Adrenal gland (tissue), 12 donors: Measurements from ENCODE around the gene XCL1. TPM values are rescaled to one million over a fixed set of nuclear protein-coding genes. Genes with fewer than 3 reads are reported as not detected.

Experiments
- DNase-seq, 7 donors: peaks; one replicate each; pipeline ENCODE4 v3.0.0-alpha.2; 2019 to 2020
- H3K27ac ChIP-seq, 5 donors: fragments of 200-600 bp; sonication (generic) in 4 of 5; 1 replicate in 3 of 5; 2 replicates in 2 of 5; pipeline versions ENCODE4 v1.5.1 to v1.8.0; 2016 to 2020; ENCODE audit warnings: mild to moderate bottlenecking in 1 of 5
- H3K27me3 ChIP-seq: fragments of 200-600 bp; 2 replicates; pipeline ENCODE4 v1.8.0; 2021
- H3K36me3 ChIP-seq, 2 donors: fragments of 200-600 bp; replicated peaks in 1 of 2; 1 replicate in 1 of 2; 2 replicates in 1 of 2; pipeline versions ENCODE4 v1.5.1 to v1.8.0; 2018 to 2022
- H3K4me1 ChIP-seq, 2 donors: fragments of 200-600 bp; replicated peaks in 1 of 2; 1 replicate in 1 of 2; 2 replicates in 1 of 2; pipeline versions ENCODE4 v1.5.1 to v1.8.0; 2018 to 2021
- H3K4me3 ChIP-seq, 4 donors: fragments of 200-600 bp; sonication (generic) in 3 of 4; one replicate each; pipeline ENCODE4 v1.5.1; 2016 to 2018
- H3K9me3 ChIP-seq, 3 donors: fragments of 200-600 bp; sonication (generic) in 1 of 3; replicated peaks in 1 of 3; 1 replicate in 2 of 3; 2 replicates in 1 of 3; pipeline versions ENCODE4 v1.5.1 to v1.8.0; 2016 to 2021
- POLR2A ChIP-seq, 2 donors: fragments of 450-650 bp; IDR thresholded peaks; one replicate each; pipeline ENCODE4 v1.6.1; 2017; ENCODE audit warnings: antibody characterized with exemption in 2 of 2, mild to moderate bottlenecking in 2 of 2, moderate library complexity in 1 of 2
- WGBS, 4 donors: extraction: QIAGEN DNeasy Blood & Tissue Kit in 2 of 4; methylation state at CpG; one replicate each; pipeline versions ENCODE4 v1.1.5 to v1.1.7; 2013 to 2017; 5-methylcytosine and 5-hydroxymethylcytosine counted together
- intact Hi-C, 2 donors: fragments of 100-400 bp; cut with DNase I; formaldehyde crosslinking; loops; one replicate each; pipeline versions ENCODE4 v1.14.1 to v1.15.0; 2022 to 2023
- polyA plus RNA-seq, 3 donors: library from polyadenylated mRNA; stranded (reverse); fragments of 200-250 nt in 2 of 3; fragments of 350-450 nt in 1 of 3; fragmentation: Illumina TruSeq in 1 of 3; extraction: RNeasy Lipid Tissue Mini Kit (QIAGEN cat#74804) in 1 of 3; gene quantifications; one replicate each; pipeline ENCODE4 v1.2.3, GENCODE V29; 2013 to 2014
- total RNA-seq, 9 donors: library from RNA; depleted of rRNA in 4 of 9; stranded (reverse); fragments of >200 nt in 4 of 9; fragments of 120-200 nt in 1 of 9; fragmentation: NEBNext Ultra II Directional in 1 of 9; extraction: Animal tissue kit (Norgen Biotek cat#: 25700) in 1 of 9; gene quantifications; one replicate each; pipeline versions ENCODE4 v1.1.0 to v1.2.4, GENCODE V29; 2013 to 2023
- TF ChIP-seq, protein P1 (sequence below), 6 experiments: fragments of 450-650 bp in 4 of 6; fragments of 200-600 bp in 2 of 6; sonication (generic) in 1 of 6; IDR thresholded peaks; 1 replicate in 5 of 6; 2 replicates in 1 of 6; pipeline versions ENCODE4 v1.5.1 to v1.8.0; 2016 to 2021; ENCODE audit warnings: antibody characterized with exemption in 6 of 6, mild to moderate bottlenecking in 2 of 6, moderate library complexity in 1 of 6
- donor health status: healthy with polysubstance abuse.
- donor health status: Bipolar disorder and iron deficiency.
- donor health status: DM: yes; HTN: yes; CAD: no.
- donor health status: DM: no; HTN: no; CAD: no.
- donor health status: DM: no; HTN: no; CAD: no.
- donor health status: DM: yes; HTN: yes; CAD: no.

The XCL1 gene
- total and polyA plus RNA-seq, 12 donors, result 0.11 to 0.43 (median 0.24) TPM; not detected in 7

- Histone ChIP-seq H3K27ac (no peak overlapping the region), H3K36me3 (no peaks in the 10 kb centered on the region), H3K27me3 (no peaks in the 10 kb centered on the region), H3K9me3 (no peaks in the 10 kb centered on the region), H3K4me1 (no peaks in the 10 kb centered on the region), H3K4me3 (no peak overlapping the region)
- whole genome bisulfite sequencing, 4 donors, result 62 to 82% (median 70%) methylated on average over 5 of the region's 5 CpGs
- intact Hi-C loops, result no loop called here
- DNase-seq, result no peak
- TF ChIP-seq POLR2A (IDR thresholded peaks at IDR 0.05), result no peak
- TF ChIP-seq, protein P1, sequence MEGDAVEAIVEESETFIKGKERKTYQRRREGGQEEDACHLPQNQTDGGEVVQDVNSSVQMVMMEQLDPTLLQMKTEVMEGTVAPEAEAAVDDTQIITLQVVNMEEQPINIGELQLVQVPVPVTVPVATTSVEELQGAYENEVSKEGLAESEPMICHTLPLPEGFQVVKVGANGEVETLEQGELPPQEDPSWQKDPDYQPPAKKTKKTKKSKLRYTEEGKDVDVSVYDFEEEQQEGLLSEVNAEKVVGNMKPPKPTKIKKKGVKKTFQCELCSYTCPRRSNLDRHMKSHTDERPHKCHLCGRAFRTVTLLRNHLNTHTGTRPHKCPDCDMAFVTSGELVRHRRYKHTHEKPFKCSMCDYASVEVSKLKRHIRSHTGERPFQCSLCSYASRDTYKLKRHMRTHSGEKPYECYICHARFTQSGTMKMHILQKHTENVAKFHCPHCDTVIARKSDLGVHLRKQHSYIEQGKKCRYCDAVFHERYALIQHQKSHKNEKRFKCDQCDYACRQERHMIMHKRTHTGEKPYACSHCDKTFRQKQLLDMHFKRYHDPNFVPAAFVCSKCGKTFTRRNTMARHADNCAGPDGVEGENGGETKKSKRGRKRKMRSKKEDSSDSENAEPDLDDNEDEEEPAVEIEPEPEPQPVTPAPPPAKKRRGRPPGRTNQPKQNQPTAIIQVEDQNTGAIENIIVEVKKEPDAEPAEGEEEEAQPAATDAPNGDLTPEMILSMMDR (IDR thresholded peaks at IDR 0.05), result no peak
These were observed 22.5 kb upstream of the XCL1 start for GRCh38 chr1:168553680-168554553.

DNA sequence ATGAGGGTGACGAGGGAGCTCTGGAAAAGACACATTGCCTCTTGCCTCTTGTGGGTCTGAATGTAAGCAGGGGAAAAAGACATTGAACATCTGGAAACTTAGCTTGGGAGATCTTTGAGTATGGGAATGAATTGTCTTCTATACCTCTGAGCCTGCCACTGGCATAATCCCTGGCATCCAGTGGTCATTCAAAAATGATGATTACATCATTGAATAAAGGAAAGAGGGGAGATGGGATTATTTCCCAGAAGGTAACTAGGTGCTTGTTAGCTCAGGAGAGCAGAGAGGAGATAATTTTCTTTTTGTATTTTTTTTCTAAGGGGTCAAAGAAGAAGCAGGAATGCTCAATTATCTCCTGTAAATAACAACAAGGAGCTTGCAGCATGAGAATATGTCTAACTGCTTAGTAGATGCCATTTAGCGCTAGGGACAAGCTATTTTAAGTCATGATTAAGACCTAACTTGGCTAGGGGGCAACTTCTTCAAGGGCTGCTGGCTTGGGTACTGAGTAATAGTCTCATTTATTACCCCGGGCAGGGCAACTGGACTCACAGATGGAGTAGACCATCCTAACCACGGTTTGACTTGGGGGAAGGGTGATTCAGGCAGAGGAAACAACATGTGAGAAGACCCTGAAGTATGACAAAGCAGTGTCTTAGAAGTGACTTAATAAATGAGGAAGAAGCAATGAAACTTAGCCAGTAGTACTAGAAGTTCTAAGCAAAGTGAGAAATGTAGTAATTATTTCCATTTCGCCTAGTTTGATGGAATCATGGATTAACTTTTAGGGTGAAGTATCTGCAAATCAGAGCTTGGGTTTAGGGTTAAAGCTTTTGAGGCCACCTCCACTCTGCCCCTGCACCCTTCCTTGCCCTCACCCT, 21.6 kb upstream of the XCL1 start:
- Histone ChIP-seq H3K27me3 (no peaks in the 10 kb centered on the region), H3K27ac (no peak overlapping the region), H3K36me3 (no peaks in the 10 kb centered on the region), H3K4me3 (no peak overlapping the region), H3K4me1 (no peaks in the 10 kb centered on the region), H3K9me3 (no peaks in the 10 kb centered on the region)
- intact Hi-C loops, result no loop called here
- DNase-seq, result no peak
- WGBS, 4 donors, result 71 to 79% (median 75%) methylated on average over 5 of the region's 5 CpGs
- TF ChIP-seq, protein P1 (IDR thresholded peaks at IDR 0.05), result no peak
- TF ChIP-seq POLR2A (IDR thresholded peaks at IDR 0.05), result no peak

DNA sequence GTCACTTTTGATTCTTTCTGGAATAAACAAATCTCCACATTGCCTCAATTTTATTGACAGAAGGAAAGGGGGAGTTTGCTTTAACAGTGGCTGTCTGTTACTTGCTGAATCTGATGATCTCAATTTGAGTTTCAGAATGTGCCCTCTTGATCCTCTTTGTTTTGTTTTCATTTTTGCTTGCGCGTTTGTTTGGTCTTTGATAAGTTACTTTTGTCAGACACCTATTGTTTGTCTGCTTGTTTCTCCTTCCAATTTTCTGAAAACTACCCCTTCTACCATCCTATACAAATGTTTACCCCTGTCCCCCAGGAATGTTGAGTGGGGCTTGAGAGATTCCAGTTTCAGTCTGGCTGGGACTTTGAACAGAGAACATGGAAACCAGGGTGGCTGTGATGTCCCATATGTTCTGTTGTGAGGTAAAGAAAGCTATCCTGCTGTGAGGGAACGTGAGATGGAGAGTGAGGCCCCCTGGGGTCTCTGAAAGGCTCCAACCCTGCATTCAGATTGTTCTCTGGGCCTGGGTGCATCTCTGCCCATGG, 20.8 kb upstream of the XCL1 start:
- no peaks in the 10 kb centered on the region for H3K9me3 ChIP-seq
- TF ChIP-seq, protein P1 (IDR thresholded peaks at IDR 0.05), result no peak
- TF ChIP-seq POLR2A (IDR thresholded peaks at IDR 0.05), result no peak
- H3K4me1 ChIP-seq, result no peaks in the 10 kb centered on the region
- H3K27ac ChIP-seq, result no peak overlapping the region
- H3K4me3 ChIP-seq, result no peak overlapping the region
- H3K36me3 ChIP-seq, result no peaks in the 10 kb centered on the region
- H3K27me3 ChIP-seq, result no peaks in the 10 kb centered on the region
- intact Hi-C loops, result no loop called here
- WGBS, 4 donors, result 67 to 79% (median 75%) methylated on average over 3 of the region's 3 CpGs
- no peak for DNase-seq

DNA sequence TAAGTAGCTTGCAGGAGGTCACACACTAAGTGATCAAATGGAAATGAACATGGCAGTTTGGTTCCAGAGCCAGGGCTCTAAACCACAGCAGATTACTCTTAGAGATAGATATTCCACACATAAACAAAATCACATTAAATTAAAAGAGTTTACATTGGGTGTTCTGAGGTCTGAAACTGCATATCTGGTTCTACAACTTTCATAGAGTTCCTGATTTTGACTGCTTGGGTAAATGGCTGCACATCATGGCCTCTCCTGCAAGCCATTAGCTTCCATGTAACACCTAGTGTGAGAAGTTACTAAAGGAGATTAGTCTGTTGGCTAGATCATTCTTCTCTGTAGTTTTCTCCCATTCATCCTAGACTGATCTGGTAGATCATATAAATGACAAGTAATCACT, 19.8 kb upstream of the XCL1 start:
- no peaks in the 10 kb centered on the region for H3K36me3 ChIP-seq
- no peak for DNase-seq
- intact Hi-C loops, result no loop called here

More for the DNA sequence above, 19.8 kb upstream of the XCL1 start:
- H3K9me3 ChIP-seq, result no peaks in the 10 kb centered on the region
- TF ChIP-seq POLR2A (IDR thresholded peaks at IDR 0.05), result no peak
- TF ChIP-seq, protein P1 (IDR thresholded peaks at IDR 0.05), result no peak
- no peaks in the 10 kb centered on the region for H3K27me3 ChIP-seq
- no peak overlapping the region for H3K27ac ChIP-seq
- no peak overlapping the region for H3K4me3 ChIP-seq
- H3K4me1 ChIP-seq, result no peaks in the 10 kb centered on the region
